Stimulated activated CD8-positive, alpha-beta memory T cell treated with anti-CD3 and anti-CD28 coated beads, Interleukin-2, amount 100 ng/mL, for 1 hour (primary cell): ENCODE data around the gene CNOT1.
"Not testable (repeated sequence)": the region's sequence is repeated elsewhere in the genome, so short reads cannot be mapped to it uniquely, and the experiment has no call there.

Experiments
- DNase-seq, 2 donors: peaks; one replicate each; pipeline ENCODE4 v3.0.0-alpha.2; 2020; ENCODE audit warnings: low read depth in 2 of 2

Gene CNOT1

DNA sequence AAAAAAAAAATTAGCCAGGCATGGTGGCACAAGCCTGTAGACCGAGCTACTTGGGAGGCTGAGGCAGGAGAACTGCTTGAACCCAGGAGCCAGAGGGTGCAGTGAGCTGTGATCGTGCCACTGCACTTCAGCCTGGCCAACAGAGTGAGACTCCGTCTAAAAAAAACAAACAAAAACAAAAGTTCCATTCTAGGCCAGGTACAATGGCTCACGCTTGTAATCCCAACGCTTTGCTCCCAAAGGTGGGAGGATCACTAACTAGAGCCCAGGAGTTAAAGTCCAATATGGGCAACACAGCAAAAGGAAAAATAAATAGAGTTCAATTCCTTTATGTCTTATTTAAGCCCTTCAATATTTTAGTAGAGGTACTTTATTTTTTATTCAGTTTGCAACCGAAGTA, 47.5 kb downstream of the CNOT1 start:
- DNase-seq = no peak

DNA sequence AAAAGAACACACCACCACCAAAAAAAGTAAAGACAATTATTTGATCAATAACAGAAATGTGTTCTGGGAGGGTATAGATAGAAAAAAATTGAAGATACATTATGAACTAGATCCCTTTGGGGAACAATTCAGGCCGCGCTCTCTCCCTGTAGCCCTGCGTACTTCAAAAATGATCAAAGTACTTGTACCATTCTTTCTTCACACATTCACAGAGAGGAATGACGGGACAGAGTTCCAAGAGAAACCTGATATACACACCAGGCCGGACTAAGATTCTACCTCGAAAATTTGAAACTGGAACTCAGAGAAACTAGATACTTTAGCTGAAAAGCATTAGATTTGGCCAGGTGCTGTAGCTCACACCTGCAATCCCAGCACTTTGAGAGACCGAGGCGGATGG, 50.0 kb downstream of the CNOT1 start:
- no peak for DNase-seq

GRCh38 chr16:58578642-58579041, 51.0 kb downstream of the CNOT1 start:
- no peak for DNase-seq

DNA sequence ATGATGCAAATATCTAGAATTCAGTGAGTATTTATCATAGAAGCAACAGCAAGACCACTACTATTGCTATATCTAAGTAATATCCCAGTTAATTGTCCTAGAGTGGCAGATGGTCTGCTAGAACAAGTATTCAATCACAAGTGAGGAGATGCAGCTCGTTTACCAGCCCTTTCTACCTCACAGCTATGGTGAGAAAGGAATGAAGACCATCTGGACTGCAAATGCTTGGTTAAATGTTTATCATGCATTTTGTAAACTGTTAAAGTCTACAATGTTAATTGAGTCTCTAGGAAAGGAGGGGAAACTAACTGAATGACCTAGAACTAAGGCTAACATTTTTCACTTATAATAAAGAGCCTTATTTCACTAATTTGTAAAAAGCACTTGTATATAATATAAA, 52.5 kb downstream of the CNOT1 start:
- no peak for DNase-seq

DNA sequence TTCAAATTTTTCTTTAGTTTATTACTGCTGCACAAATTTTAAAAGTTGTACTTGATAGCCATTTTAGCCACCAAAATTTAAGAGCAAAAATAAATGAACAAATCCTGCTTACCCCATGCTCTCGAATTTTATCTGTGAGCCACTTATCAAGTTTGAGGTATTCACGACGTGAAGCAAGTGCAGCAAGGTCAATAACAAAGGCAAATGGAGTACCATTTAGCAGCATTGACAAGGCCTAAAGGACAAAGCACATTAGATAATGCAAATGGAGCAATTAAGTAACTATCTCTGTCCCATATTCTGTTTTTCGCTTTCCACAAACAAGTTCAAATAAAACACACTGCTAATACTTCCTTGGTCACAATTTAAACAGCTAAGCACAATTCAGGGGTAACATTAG, 54.7 kb downstream of the CNOT1 start:
- no peak for DNase-seq

DNA sequence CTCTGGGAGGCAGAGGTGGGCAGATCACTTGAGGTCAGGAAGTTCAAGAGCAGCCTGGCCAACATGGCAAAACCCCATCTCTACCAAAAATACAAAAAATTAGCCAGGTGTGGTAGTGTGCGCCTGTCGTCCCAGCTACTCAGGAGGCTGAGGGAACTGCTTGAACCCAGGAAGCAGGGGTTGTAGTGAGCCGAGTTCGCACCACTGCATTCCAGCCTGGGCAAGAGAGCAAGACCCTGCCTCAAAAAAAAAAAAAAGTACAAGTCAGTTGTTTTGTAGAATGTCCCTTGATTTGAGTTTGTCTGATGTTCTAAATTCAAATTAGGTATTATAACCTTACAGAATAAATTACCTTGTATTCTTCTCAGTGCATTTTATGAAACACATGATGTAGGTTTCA, 63.9 kb downstream of the CNOT1 start:
- DNase-seq = not testable (repeated sequence)

- no peak for DNase-seq
Measured at GRCh38 chr16:58563775-58564174, 65.9 kb downstream of the CNOT1 start.

- DNase-seq = no peak
Measured at GRCh38 chr16:58563235-58563634, 66.4 kb downstream of the CNOT1 start.

DNA sequence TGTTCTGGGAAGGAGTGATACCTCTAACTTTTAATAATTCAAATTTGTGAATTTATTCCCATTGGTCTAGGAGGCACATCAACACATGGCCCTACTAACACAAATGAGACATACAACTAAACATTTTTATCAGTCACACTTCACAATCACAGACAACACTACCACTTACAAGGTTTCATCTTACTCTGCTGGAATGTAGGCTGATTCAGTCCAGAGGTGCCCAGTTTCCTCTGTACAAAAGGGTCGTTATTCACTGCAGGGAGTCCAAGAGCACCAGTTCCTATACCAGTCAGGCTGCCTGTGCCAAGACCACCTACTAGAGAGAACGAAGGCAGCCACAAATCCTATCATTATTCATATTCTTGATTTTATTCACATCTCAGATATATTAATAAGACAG, 72.9 kb downstream of the CNOT1 start:
- DNase-seq = no peak

- no peak for DNase-seq
Measured at GRCh38 chr16:58551496-58551895, 78.1 kb downstream of the CNOT1 start.

- no peak for DNase-seq
Measured at GRCh38 chr16:58548378-58548777, 81.2 kb downstream of the CNOT1 start.

GRCh38 chr16:58543685-58544084, 85.9 kb downstream of the CNOT1 start:
- no peak for DNase-seq

DNA sequence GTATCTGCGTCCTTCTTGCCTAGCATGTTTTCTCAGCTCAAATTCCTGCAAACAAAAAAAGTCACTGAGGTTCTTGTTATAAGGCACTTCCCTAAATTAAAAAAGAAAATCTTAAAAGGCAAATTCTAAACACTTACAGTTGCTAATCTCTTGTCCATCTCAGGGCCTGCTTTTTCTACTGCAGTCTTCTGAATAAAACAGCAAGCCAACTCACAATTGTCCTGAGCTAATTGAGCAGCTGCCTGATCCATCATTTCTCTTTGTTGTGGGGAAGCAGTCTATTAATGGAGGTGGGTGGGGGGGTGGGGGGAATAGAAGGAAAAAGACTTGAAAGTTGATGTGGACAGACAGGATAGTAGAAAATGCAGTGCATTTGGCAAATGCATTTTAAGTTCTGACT, 87.3 kb downstream of the CNOT1 start:
- DNase-seq = no peak

GRCh38 chr16:58541711-58542110, 87.9 kb downstream of the CNOT1 start:
- DNase-seq = no peak

- DNase-seq = no peak
Measured at GRCh38 chr16:58537124-58537906, 92.3 kb downstream of the CNOT1 start.

DNA sequence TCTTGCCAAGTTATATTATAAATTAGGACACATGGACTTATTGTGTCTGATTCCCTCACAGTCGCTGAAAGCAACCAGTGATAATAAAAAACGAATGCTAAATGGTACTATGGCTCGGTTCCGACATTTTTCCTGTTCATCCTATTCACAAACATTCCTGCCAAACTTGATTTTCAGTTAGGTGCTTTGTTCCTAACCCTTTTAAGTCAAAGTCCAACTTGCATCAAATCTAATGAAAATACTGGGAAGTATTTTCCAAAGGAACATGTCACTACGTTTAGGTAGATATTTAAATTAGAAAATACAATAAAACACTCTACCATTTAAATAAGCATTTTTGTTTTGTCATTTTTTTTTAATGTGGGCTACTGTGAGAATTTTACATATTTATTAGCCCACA, 93.3 kb downstream of the CNOT1 start:
- DNase-seq = no peak

- no peak for DNase-seq
Measured at GRCh38 chr16:58535100-58535499, 94.5 kb downstream of the CNOT1 start.

DNA sequence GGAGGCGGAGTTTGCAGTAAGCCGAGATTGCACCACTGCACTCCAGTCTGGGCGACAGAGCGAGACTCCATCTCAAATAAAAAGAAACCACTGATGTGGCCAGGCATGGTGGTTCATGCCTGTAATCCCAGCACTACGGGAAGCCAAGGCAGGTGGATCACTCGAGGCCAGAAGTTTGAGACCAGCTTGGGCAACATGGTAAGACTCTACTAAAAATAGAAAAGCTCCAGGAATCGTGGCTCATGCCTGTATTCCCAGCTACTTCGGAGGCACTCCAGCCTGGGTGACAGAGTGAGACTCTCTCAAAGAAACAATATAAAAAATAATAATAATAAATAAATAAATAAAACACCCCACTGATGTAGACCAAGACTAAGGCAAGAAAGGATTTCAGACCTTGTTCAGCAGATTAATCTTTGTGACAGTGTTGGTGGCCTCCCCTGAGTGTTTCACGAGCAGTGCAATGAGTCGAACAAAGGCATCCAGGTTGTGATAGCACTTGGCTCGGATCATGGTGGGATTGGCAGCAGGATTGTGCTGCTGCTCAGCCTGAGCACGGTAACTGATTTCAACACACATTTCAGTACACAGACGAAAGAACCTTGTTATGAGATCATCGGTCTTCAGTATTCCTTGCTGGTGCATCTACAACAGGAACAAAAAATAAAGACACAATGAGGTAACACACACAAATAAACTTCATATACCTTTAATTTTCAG, 95.7 kb downstream of the CNOT1 start:
- DNase-seq = no peak

DNA sequence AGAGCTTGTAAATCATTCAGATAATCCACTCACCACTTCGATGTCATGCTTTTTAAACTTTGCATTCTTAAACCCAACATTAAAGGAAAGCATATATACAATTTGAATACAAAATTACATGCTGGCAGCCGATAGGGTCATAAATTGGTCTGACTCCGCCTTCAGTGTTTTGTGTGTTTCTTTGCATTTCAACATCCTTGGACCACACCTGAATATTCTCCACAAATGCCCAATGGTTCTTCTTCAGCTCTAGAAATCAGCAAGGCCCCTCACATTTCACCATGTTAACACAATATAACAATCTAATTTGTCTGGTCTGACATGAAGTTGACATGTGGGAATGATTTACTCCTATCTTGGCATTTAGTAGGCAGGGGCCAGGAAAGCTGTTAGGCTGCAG, 97.2 kb downstream of the CNOT1 start:
- no peak for DNase-seq

GRCh38 chr16:58530179-58530578, 99.4 kb downstream of the CNOT1 start:
- DNase-seq = no peak

GRCh38 chr16:58519707-58520106, 109.9 kb downstream of the CNOT1 start:
- no peak for DNase-seq

GRCh38 chr16:58518980-58519368, 110.7 kb downstream of the CNOT1 start:
- DNase-seq = no peak
